Hematopoietic multipotent progenitor cell treated with erythropoietin and hydrocortisone succinate and interleukin-3 and kit ligand, for 8 days (in vitro differentiated cells): ENCODE measurements around the gene THRAP3.
"Not testable (repeated sequence)": the region's sequence is repeated elsewhere in the genome, so short reads cannot be mapped to it uniquely, and the experiment has no call there.

Experiments
- DNase-seq: peaks from one replicate; pipeline ENCODE4 v3.0.0-alpha.2; 2015

The THRAP3 gene

DNA sequence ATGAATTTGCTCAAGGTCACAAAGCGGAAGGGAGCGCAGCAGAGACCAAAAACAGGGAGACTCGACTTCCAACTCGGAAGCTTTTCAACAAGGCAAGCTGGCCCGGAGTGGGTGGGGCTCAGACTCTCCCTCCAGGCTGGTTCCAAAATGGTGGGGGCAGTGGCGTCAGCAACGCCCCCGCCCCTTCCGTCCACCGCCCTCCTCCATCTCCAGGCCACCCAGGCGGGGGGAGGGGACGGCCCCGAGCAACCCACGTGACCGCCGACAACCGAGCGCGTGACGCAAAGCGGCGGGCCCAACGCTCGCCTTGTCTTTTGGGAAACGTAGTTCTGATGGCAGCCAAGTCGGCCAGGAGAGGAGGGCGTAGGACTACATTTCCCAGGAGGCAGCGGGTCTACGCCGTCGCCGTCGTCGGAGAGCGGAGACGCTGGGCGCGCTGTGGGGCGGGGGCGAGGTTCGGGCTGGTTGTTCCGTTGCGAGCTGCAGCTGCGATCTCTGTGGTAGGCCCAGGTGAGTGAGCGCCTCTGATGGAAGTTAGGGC lies at the start of gene THRAP3:
Gene THRAP3, plus strand, starts transcription at position 448 of the 541 bp plus-strand sequence. CDS start 58,121 bp downstream, outside the sequence.
- peak; percentile 99 for DNase-seq

DNA sequence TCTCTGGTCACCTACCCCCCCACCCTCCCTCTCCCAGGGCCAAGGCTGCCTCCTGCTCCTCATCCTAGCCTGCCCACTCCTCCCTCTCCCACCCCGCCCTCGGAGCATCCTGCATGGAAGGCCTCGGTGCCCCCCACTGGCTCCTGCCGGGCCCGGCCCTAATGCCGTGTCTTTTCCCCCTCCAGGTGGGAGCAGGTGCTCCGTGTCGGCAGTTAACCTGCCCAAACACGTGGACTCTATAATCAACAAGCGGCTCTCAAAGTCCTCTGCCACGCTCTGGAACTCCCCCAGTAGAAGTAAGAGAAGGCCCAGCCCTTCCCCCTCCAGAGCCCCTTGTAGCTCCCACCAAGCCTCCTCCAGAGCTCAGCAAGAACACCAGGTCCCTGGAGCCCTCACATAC lies 49.5 kb upstream of the THRAP3 start:
- no peak for DNase-seq

- DNase-seq = peak; percentile 16
Measured at GRCh38 chr1:36175137-36176095, 48.8 kb upstream of the THRAP3 start.

- no peak for DNase-seq
Measured at GRCh38 chr1:36176106-36176949, 47.9 kb upstream of the THRAP3 start.

DNA sequence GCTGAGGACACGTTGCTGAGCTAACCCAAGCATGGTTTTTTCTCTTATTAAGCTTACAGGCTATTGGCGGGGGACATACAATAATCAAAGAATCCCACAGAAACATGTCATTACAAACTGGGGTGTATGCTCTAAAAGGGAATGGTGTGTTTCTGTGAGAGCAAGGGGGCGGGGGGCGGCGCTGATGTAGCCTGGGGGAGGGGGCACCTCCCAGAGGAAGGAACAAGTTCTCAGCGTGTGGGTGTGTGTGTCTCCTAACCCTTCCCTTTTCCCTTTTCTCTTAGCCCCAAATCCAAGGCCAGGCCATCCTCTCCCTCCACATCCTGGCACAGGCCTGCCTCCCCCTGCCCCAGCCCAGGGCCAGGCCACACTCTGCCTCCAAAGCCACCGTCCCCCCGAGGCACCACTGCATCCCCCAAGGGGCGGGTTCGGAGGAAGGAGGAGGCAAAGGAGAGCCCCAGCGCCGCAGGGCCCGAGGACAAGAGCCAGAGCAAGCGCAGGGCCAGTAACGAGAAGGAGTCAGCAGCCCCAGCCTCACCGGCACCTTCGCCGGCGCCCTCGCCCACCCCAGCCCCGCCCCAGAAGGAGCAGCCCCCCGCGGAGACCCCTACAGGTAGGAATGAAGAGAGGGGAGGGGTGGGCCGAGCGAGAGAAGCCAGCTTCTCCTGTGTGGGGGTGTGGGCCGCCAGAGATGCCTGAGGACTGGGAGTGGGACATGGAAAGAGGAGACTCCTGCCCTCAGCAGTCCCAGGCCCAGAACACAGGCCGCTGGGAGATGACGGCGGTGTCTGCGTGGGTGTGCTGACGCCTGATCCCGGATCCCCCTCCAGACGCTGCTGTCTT lies 46.4 kb upstream of the THRAP3 start:
- DNase-seq = no peak

- DNase-seq = no peak
Measured at GRCh38 chr1:36178471-36179219, 45.6 kb upstream of the THRAP3 start.

- no peak for DNase-seq
Measured at GRCh38 chr1:36179220-36179600, 45.0 kb upstream of the THRAP3 start.

- DNase-seq = no peak
Measured at GRCh38 chr1:36182734-36183133, 41.5 kb upstream of the THRAP3 start.

GRCh38 chr1:36183309-36183856 lies 40.9 kb upstream of the THRAP3 start:
- DNase-seq = no peak

DNA sequence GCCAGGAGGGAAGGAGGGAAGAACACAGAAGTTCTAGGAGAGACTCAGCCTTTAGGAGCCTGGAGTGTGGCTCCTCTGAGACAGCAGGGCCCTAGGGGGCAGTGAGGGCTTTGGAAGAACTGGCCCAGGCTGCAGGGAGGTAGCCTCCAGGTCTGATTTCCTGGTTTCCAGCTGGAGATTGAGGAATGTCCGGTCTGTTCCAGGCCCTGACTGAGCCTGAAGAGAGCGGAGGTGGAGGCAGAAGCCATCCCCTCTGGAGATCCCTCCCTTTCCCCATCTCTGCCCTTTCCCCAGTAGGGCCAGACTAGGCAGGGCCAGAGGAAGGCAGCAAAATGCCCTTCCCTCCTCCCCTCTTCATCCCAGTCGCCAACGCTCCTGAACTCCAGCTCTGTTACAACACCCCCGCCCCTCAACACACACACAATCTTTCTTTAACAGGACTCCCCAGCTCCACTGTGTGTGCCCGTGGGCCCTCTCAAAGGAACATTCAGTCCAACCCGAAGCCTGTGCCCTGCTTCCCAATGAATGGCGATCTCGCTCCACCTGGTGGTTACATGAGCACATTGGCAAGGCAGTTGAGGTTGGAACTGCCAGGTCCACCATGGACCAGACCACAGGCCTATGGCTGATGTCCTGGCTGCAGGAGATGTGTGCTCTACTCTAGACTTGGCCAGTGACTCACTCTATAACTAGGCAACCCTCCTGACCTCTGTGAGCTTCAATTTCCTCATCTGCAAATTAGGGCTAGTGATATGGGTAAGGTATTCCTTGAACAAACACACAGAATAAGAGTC lies 36.2 kb upstream of the THRAP3 start:
- DNase-seq = peak; percentile 91

- not testable (repeated sequence) for DNase-seq
Measured at GRCh38 chr1:36196805-36197204, 27.4 kb upstream of the THRAP3 start.

DNA sequence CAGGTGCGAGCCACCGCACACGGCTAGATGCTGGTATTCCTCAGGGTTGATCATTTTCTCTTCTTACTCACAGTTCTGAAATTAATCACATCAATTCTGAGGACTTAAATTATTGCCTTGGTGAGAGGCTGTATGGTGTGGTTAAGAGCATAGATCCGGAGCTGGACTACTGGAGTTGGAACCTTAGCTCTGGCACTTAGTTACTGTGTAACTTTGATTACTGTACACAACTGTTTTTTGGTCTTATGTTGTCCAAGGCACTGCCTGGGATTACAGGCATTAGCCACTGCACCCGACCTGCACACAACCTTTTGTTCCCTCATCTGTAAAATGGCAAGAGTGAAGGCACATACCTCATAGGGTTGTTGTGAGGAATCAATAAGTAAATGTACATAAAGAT lies 25.6 kb upstream of the THRAP3 start:
- no peak for DNase-seq

DNA sequence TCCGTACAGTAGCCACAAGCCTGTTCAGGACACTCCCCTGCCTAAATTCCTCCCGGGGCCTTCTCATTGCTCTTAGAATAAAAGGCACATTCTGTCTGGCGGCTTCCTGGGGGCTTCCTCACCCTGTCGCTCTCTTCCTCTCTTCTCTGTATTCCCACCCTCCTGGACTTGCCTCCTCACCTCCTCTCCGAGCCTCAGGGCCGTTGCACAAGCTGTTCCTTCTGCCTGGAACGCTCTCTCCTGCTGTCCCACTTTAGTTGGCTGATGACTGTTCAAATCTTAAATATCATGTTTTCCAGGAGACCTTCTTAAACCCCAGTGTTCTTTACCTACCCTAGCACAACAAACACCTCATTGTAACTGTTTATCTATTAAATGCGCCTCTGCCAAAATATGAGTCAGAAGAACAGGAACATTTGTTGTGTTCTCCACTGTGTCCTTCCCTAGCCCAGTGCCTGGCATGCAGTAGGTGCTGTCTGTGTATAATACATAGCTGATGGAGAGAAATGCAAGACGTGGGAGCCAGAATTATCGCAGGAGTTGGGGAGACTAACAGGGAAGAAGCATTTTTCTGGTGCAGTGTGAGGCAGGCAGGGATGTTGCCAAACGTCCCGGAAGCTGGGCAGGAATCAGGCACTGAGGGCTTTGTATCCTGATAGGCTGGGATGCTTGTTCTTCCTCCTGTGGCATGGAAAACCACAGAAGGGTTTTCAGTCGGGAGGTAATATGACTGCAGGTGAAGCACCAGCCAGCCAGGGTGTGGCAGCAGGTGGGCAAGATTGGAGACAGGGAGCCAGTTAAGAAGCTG lies 24.1 kb upstream of the THRAP3 start:
- DNase-seq = no peak

GRCh38 chr1:36203027-36203553 lies 21.2 kb upstream of the THRAP3 start:
- DNase-seq = no peak

DNA sequence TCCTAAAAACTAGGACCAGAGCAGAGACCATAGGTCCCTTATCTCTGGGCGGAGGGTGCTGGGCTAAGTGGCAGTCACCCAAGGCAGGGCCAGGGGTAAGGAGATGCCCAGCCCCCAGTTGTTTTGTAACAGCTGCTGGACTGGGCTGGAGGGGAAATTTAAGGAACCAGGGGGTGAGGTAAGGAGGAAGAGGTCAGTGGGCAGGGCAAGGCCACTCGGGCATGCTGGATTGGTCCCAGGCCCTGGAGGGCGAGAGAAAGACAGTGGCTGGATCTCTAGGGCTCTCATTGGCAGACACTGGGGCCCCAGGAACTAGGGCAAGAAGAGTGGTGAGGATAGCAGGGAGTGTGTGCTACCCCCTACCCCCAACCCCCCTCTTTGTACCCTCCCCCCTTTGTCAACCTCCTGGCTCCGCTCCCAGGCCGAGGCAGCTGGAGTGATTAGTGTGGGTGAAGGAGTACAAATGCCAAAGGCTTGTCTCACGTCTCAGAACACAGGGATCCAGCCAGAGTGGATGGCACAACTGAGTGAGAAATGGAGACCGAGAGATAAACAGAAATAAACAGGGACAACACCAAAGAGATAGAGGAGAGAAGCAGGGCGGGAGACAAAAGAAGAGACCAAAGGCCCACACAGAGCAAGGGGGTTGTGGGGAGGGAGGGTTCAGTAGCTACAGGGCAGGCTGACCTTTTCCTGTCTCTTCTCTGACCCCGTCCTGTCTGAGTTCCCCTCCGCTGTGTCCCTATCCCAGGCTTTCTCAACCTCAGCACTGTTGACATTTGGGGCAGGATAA lies 20.5 kb upstream of the THRAP3 start:
- no peak for DNase-seq

GRCh38 chr1:36204347-36204909 lies 19.8 kb upstream of the THRAP3 start:
- DNase-seq = no peak

- no peak for DNase-seq
Measured at GRCh38 chr1:36206323-36206858, 17.9 kb upstream of the THRAP3 start.

- DNase-seq = no peak
Measured at GRCh38 chr1:36207339-36207738, 16.9 kb upstream of the THRAP3 start.
